Activated T-cell treated with anti-CD3 and anti-CD28 coated beads for 4 hours (primary cell): ENCODE results near the gene FMR1.
A peak's percentile ranks its signal among the peaks of the same experiment; 100 is the strongest.

Experiments
- DNase-seq: peaks from one replicate; pipeline ENCODE4 v3.0.0-alpha.2; 2020

Gene FMR1

DNA sequence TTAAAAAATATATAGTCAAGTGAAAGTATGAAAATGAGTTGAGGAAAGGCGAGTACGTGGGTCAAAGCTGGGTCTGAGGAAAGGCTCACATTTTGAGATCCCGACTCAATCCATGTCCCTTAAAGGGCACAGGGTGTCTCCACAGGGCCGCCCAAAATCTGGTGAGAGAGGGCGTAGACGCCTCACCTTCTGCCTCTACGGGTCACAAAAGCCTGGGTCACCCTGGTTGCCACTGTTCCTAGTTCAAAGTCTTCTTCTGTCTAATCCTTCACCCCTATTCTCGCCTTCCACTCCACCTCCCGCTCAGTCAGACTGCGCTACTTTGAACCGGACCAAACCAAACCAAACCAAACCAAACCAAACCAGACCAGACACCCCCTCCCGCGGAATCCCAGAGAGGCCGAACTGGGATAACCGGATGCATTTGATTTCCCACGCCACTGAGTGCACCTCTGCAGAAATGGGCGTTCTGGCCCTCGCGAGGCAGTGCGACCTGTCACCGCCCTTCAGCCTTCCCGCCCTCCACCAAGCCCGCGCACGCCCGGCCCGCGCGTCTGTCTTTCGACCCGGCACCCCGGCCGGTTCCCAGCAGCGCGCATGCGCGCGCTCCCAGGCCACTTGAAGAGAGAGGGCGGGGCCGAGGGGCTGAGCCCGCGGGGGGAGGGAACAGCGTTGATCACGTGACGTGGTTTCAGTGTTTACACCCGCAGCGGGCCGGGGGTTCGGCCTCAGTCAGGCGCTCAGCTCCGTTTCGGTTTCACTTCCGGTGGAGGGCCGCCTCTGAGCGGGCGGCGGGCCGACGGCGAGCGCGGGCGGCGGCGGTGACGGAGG, at the start of gene FMR1:
FMR1 (plus strand) TSS at position 728 of the 831 bp plus-strand sequence. CDS start 261 bp downstream, outside the sequence.
- peak; percentile 89 for DNase-seq

GRCh38 chrX:147875866-147876596, 35.7 kb upstream of the FMR1 start:
- DNase-seq = no peak

GRCh38 chrX:147876849-147877646, 34.7 kb upstream of the FMR1 start:
- DNase-seq = no peak

- no peak for DNase-seq
These were observed 34.0 kb upstream of the FMR1 start for GRCh38 chrX:147877726-147878125.

DNA sequence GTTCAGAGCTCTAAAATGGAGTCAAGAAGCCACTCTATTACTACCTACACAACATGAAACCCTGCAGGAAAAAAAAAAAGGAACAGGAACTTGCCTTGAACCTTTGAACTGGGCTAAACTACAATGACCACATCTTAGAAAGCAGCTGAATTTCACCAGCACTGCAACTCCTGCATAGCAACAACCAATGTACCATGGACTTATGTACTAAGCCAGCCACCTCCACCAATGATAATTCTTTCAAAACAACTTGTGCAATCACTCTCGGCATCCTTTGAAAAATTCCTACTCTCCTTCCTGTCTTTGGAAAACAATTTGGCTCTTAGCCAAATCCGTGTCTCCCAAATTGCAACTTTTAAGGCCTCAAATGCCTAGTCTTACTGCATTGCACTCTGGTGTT, 26.8 kb upstream of the FMR1 start:
- no peak for DNase-seq

GRCh38 chrX:147890756-147891155, 21.0 kb upstream of the FMR1 start:
- DNase-seq = no peak

DNA sequence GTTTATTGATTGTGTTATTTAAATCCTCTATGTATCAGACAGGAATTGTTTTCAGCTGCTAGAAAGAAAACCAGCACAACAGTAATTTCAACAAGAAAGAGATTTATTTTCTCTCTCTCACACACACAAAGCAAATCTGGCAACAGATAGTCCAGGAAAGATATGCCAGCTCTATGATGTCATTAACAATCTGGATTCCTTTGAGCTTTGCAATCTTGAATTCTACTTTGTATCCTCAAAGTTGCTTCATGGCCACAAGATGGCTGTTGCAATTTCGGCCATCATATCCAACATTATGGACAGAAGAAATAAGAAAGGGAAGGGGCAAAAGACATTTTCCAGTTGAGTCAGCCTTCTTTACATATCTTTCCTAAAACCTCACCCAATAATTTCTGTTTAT, 19.8 kb upstream of the FMR1 start:
- no peak for DNase-seq

DNA sequence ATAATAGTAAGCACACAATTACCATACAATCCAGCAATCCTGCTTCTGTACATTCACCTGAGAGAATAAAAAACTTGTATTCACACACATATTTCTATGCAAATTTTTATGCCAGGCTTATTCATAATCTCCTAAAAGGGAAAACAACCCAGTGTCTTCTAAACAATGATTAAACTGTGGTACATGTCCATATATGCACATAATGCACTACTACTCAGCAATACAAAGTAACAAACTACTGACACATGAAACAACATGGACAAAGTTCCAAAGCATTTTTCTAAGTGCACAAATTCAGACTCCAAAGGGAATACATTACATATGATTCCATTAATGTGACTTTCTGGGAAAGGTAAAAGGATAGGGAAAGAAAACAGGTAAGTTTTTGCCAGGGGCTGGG, 18.0 kb upstream of the FMR1 start:
- DNase-seq = no peak

GRCh38 chrX:147894366-147894963, 17.3 kb upstream of the FMR1 start:
- no peak for DNase-seq

GRCh38 chrX:147897117-147897516, 14.6 kb upstream of the FMR1 start:
- no peak for DNase-seq

- no peak for DNase-seq
These were observed 12.8 kb upstream of the FMR1 start for GRCh38 chrX:147898951-147899350.

- DNase-seq = no peak
These were observed 12.2 kb upstream of the FMR1 start for GRCh38 chrX:147899379-147900114.

DNA sequence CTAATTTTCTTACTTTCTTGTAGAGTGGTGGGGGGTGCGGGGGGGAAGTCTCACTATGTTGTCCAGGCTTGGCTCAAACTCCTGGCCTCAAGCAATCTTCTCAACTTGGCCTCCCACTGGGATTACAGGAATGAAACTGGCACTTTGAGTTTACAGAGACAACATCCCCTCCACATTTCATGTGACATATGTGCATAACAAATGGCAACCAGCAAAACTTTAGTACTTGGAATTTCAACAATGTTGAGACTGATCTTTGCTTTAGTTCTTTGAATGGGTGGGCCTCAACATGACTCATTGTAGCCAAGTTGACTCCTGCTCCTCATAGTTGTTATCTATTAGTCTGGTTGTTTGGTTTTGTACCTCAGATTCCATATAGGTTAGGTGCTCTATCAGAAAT, 11.4 kb upstream of the FMR1 start:
- DNase-seq = no peak

DNA sequence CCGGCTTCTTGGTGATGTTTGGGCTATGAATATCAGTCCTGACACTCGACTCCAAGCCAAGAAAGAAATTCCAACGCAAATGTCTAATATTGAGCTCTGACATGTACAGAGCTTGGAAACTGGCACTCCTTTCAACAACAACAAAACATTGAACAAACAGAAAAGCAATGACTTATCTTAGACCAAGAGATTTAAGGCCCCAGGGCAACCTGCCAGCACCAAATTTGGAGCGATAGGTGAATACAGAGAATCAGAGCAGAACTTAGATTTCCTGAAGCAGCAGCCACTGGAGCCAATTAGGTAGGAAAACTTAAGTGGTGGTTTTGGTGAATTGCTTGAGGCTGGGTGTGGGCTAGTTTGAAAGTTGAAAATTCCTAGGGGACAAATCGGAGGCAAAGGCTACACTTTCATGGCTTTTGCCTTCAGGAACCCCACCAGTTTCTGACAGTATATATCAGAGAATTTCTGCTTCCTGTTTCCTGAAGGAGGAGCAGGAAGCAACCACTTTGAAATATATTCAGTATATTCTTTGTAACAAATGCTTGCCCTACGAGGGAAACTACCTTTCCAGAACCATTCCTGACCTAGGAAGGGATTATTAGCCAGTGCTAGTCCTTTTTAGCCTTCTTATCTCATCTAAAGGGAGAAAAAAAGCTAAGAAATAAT, 10.1 kb upstream of the FMR1 start:
- DNase-seq = no peak

DNA sequence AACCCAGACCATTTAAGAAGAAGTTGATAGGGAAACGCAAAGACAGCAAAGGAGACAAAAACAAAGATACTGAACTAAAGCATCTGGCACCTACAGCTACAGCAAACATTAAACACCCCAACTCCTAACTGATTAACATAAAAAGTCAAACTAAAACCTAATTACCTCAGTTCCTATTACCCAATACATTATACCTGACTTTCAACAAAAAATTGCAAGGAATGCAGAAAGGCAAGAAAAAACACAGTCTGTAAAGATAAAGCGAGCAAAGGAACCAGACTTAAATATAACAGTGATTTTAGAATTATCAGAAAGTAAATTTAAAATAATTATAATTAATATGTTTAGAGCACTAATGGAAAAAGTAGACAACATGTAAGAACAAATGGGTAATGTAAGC, 9.4 kb upstream of the FMR1 start:
- no peak for DNase-seq

GRCh38 chrX:147908106-147908505, 3.6 kb upstream of the FMR1 start:
- DNase-seq = no peak

DNA sequence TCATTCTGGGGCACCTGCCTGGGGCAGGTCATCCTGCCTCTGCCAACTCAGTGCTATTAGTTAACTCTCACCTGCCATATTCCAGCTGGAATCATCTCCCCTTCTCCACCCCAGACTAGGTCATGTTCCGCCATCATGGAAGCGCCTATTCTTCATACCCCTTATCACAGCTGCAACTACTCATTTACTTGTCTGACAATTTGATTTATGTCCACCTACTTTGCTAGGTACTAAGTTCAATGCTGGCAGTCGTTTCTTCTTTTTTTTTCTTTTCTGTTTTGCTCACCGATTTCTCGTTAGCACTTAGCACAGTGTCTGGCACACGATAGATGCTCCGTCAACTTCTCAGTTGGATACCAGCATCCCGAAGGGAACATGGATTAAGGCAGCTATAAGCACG, 1.1 kb upstream of the FMR1 start:
- no peak for DNase-seq

DNA sequence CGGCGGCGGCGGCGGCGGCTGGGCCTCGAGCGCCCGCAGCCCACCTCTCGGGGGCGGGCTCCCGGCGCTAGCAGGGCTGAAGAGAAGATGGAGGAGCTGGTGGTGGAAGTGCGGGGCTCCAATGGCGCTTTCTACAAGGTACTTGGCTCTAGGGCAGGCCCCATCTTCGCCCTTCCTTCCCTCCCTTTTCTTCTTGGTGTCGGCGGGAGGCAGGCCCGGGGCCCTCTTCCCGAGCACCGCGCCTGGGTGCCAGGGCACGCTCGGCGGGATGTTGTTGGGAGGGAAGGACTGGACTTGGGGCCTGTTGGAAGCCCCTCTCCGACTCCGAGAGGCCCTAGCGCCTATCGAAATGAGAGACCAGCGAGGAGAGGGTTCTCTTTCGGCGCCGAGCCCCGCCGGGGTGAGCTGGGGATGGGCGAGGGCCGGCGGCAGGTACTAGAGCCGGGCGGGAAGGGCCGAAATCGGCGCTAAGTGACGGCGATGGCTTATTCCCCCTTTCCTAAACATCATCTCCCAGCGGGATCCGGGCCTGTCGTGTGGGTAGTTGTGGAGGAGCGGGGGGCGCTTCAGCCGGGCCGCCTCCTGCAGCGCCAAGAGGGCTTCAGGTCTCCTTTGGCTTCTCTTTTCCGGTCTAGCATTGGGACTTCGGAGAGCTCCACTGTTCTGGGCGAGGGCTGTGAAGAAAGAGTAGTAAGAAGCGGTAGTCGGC, 528 bp downstream of the FMR1 start:
- no peak for DNase-seq

DNA sequence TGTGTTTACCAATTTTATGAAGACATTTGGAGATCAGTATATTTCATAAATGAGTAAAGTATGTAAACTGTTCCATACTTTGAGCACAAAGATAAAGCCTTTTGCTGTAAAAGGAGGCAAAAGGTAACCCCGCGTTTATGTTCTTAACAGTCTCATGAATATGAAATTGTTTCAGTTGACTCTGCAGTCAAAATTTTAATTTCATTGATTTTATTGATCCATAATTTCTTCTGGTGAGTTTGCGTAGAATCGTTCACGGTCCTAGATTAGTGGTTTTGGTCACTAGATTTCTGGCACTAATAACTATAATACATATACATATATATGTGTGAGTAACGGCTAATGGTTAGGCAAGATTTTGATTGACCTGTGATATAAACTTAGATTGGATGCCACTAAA, 1.9 kb downstream of the FMR1 start:
- no peak for DNase-seq

DNA sequence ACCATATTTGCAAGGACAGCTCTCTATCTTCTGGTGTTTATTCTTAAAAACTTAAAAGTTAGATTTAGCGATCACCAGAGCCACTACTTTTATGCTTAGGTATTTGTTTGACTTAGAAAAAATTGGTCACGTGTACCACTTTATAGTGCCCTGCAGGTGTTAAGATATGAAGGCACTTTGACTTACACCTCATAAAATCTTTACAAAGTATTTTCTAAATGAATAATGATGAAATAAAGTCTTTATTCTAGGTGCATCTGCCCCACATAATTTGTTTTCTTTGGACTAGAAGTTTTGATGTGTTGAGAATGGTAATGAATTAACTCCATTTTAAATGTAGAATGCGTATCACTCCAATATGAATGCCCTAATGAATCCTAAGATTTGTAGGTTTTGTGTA, 2.9 kb downstream of the FMR1 start:
- DNase-seq = no peak

DNA sequence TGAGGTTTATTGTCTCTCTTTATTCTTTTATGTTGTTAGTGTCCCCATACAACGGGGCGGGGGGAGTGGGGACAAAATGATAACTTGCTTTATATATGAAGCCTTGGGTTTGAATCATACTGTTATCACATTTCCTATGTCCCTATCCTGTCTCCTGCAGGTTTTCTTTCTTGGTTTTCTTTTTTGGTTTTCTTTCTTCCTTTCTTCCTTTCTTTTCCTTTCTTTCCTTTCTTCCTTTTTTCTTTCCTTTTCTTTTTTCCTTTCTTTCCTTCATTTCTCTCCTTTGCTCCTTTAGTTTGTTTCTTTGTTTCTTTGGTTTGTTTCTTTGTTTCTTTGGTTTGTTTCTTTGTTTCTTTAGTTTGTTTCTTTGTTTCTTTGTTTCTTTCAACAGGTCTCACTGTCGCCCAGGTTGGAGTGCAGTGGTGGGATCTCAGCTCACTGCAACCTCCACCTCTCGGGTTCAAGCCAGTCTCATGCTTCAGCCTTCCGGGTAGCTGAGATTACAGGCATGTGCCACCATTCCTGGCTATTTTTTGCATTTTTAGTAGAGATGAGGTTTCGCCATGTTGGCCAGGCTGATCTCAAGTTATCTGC, 4.8 kb downstream of the FMR1 start:
- DNase-seq = no peak
